COLO668 (cell line): ENCODE data around the gene KCNF1.

Experiments
- DNase-seq: peaks from one replicate; lab custom pipeline; 2025; ENCODE audit not compliant: unreplicated experiment; lab: John Stamatoyannopoulos, UW

KCNF1 gene

GRCh38 chr2:10918661-10919409 lies 7.1 kb downstream of the KCNF1 start:
- no peak for DNase-seq

- DNase-seq, result no peak
Measured at GRCh38 chr2:10919410-10919770, 7.7 kb downstream of the KCNF1 start.

- DNase-seq, result peak; percentile 78
Measured at GRCh38 chr2:10919771-10920621, 8.3 kb downstream of the KCNF1 start.

GRCh38 chr2:10920764-10921388 lies 9.1 kb downstream of the KCNF1 start:
- DNase-seq, result no peak

GRCh38 chr2:10921525-10921924 lies 9.8 kb downstream of the KCNF1 start:
- DNase-seq, result no peak

- no peak for DNase-seq
Measured at GRCh38 chr2:10922307-10923007, 10.7 kb downstream of the KCNF1 start.

GRCh38 chr2:10923008-10923375 lies 11.3 kb downstream of the KCNF1 start:
- no peak for DNase-seq

- no peak for DNase-seq
Measured at GRCh38 chr2:10923965-10924364, 12.2 kb downstream of the KCNF1 start.

GRCh38 chr2:10924441-10924840 lies 12.7 kb downstream of the KCNF1 start:
- DNase-seq, result no peak

GRCh38 chr2:10924859-10925258 lies 13.1 kb downstream of the KCNF1 start:
- no peak for DNase-seq

- DNase-seq, result no peak
Measured at GRCh38 chr2:10926191-10926820, 14.6 kb downstream of the KCNF1 start.

- no peak for DNase-seq
Measured at GRCh38 chr2:10930721-10931516, 19.2 kb downstream of the KCNF1 start.

GRCh38 chr2:10931710-10932255 lies 20.0 kb downstream of the KCNF1 start:
- DNase-seq, result no peak

GRCh38 chr2:10932345-10933151 lies 20.8 kb downstream of the KCNF1 start:
- DNase-seq, result no peak

- DNase-seq, result no peak
Measured at GRCh38 chr2:10933700-10934225, 22.0 kb downstream of the KCNF1 start.

- DNase-seq, result no peak
Measured at GRCh38 chr2:10934308-10934978, 22.7 kb downstream of the KCNF1 start.

- peak; percentile 66 for DNase-seq
Measured at GRCh38 chr2:10934979-10935350, 23.2 kb downstream of the KCNF1 start.

- no peak for DNase-seq
Measured at GRCh38 chr2:10935366-10935918, 23.7 kb downstream of the KCNF1 start.
